PFSK-1 (cell line): ENCODE measurements around the gene ZNF804B.

ENCODE experiments used
- FOXP2 ChIP-seq: optimal IDR thresholded peaks from 2 replicates; pipeline ENCODE3; 2011; ENCODE audit warnings: borderline replicate concordance, control low read depth, inconsistent platforms; ENCODE audit not compliant: insufficient read depth; ENCODE audit errors: extremely low read length, extremely low read depth
- POLR2AphosphoS5 ChIP-seq: IDR thresholded peaks from 2 replicates; pipeline ENCODE4 v1.6.1; 2012; ENCODE audit warnings: low read depth, mild to moderate bottlenecking, control low read depth, low read length, moderate library complexity
- SIN3A ChIP-seq: IDR thresholded peaks from 2 replicates; pipeline ENCODE4 v1.6.1; 2012; ENCODE audit warnings: mild to moderate bottlenecking, low read length, moderate library complexity, borderline replicate concordance; ENCODE audit not compliant: insufficient read depth
- TAF1 ChIP-seq: IDR thresholded peaks from 2 replicates; pipeline ENCODE4 v1.6.1; 2012; ENCODE audit warnings: low read length, control low read depth, borderline replicate concordance; ENCODE audit not compliant: insufficient read depth
- TF ChIP-seq, protein P1 (sequence below), 2 experiments: IDR thresholded peaks; 2 replicates each; pipeline versions ENCODE4 v1.6.1 to v1.8.0; 2011 to 2012; ENCODE audit warnings: low read depth in 2 of 2, low read length in 2 of 2, control low read depth in 1 of 2, inconsistent platforms in 1 of 2, mild to moderate bottlenecking in 1 of 2, moderate library complexity in 1 of 2; ENCODE audit not compliant: insufficient read depth in 1 of 2

The ZNF804B gene

GRCh38 chr7:88851220-88851619 lies 91.7 kb downstream of the ZNF804B start:
- TF ChIP-seq FOXP2 (no peak), POLR2AphosphoS5 (no peak), SIN3A (no peak), TAF1 (no peak)
- TF ChIP-seq, protein P1, sequence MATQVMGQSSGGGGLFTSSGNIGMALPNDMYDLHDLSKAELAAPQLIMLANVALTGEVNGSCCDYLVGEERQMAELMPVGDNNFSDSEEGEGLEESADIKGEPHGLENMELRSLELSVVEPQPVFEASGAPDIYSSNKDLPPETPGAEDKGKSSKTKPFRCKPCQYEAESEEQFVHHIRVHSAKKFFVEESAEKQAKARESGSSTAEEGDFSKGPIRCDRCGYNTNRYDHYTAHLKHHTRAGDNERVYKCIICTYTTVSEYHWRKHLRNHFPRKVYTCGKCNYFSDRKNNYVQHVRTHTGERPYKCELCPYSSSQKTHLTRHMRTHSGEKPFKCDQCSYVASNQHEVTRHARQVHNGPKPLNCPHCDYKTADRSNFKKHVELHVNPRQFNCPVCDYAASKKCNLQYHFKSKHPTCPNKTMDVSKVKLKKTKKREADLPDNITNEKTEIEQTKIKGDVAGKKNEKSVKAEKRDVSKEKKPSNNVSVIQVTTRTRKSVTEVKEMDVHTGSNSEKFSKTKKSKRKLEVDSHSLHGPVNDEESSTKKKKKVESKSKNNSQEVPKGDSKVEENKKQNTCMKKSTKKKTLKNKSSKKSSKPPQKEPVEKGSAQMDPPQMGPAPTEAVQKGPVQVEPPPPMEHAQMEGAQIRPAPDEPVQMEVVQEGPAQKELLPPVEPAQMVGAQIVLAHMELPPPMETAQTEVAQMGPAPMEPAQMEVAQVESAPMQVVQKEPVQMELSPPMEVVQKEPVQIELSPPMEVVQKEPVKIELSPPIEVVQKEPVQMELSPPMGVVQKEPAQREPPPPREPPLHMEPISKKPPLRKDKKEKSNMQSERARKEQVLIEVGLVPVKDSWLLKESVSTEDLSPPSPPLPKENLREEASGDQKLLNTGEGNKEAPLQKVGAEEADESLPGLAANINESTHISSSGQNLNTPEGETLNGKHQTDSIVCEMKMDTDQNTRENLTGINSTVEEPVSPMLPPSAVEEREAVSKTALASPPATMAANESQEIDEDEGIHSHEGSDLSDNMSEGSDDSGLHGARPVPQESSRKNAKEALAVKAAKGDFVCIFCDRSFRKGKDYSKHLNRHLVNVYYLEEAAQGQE (IDR thresholded peaks at IDR 0.05; ENCODE audit: insufficient read depth in 1 of 2, low read depth in 2 of 2, low read length in 2 of 2) = no peak

- TF ChIP-seq, protein P1 (IDR thresholded peaks at IDR 0.05; ENCODE audit: insufficient read depth in 1 of 2, low read depth in 2 of 2, low read length in 2 of 2) = no peak
- TF ChIP-seq FOXP2 (no peak), POLR2AphosphoS5 (no peak), SIN3A (no peak), TAF1 (no peak)
These were observed 99.8 kb downstream of the ZNF804B start for GRCh38 chr7:88859288-88859687.

DNA sequence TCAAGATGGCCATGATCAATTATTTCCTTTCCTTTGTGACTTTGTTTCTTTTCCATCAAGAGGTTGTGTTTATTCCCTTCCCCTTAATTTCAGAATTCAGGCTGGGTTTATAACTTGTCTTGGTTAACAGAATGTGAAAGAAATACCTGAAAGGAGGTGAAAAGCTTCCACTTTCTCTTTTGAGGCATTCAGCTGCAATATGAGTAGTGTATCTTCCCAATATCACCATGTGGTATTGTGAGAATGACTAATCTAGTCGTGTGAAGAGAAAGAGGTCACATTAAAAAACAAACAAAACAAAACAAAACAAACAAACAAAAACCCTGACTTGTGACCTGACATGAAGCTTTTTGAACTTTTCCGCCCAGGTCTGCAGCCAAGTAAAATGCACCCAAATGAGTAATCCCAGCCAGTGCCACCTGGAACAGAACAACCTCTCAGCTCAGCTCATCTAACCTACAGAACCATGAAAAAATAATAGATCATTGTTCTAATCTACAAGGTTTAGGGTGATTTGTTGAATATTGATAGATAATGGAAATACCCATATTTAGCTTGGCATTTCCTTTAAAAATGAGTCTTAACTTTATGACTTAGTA lies 106.9 kb downstream of the ZNF804B start:
- TF ChIP-seq TAF1 (no peak), FOXP2 (no peak), POLR2AphosphoS5 (no peak), SIN3A (no peak)
- TF ChIP-seq, protein P1 (IDR thresholded peaks at IDR 0.05; ENCODE audit: insufficient read depth in 1 of 2, low read depth in 2 of 2, low read length in 2 of 2) = no peak

- TF ChIP-seq TAF1 = no peak
- TF ChIP-seq POLR2AphosphoS5 = no peak
- TF ChIP-seq FOXP2 = no peak
- TF ChIP-seq, protein P1 (IDR thresholded peaks at IDR 0.05; ENCODE audit: insufficient read depth in 1 of 2, low read depth in 2 of 2, low read length in 2 of 2) = no peak
- no peak for TF ChIP-seq SIN3A
These were observed 107.7 kb downstream of the ZNF804B start for GRCh38 chr7:88867158-88867557.

DNA sequence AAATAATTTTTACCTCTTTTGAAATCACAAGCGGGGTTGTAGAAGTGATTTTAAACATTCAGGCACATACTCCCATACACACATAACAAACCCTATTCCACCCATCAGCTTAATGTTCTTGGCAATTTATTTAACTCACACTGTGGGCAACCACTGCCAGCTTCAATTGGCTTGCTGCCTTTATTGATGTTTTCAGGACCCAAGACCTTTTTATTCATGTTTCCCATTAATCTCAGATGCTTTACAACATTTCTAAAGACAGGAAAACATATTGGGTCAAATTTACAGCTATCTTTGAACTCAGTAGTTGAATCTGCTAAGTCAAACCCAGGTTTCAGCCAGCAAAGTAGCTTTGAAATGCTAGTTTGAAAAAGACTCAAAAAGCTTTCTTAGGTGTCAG lies 109.0 kb downstream of the ZNF804B start:
- TF ChIP-seq FOXP2 = no peak
- no peak for TF ChIP-seq SIN3A
- TF ChIP-seq POLR2AphosphoS5 = no peak
- TF ChIP-seq TAF1 = no peak
- TF ChIP-seq, protein P1 (IDR thresholded peaks at IDR 0.05; ENCODE audit: insufficient read depth in 1 of 2, low read depth in 2 of 2, low read length in 2 of 2) = no peak
